A549 (cell line): ENCODE data around the gene SMARCAL1.
A peak's percentile ranks its signal among the peaks of the same experiment; 100 is the strongest.

Experiments
- CHD2 ChIP-seq: fragments of 150-350 bp; IDR thresholded peaks from 2 replicates; pipeline ENCODE4 v1.6.1; 2014; ENCODE audit warnings: low read length; ENCODE audit not compliant: partially characterized antibody
- CTCF ChIP-seq: fragments of >200 bp; sonication (Bioruptor Twin); formaldehyde crosslinking; IDR thresholded peaks from 3 replicates; pipeline ENCODE4 v1.5.1; 2016
- EP300 ChIP-seq, 2 experiments: fragments of >200 bp; sonication (Bioruptor Twin); formaldehyde crosslinking; IDR thresholded peaks; 2 replicates in 1 of 2; 3 replicates in 1 of 2; pipeline ENCODE4 v1.6.1; 2016 to 2017
- ESRRA ChIP-seq: fragments of 150-350 bp; IDR thresholded peaks from 2 replicates; pipeline ENCODE4 v1.6.1; 2014; ENCODE audit warnings: mild to moderate bottlenecking, low read length, borderline replicate concordance
- HMGXB4 ChIP-seq: fragments of 250-450 bp; sonication (Bioruptor Pico); IDR thresholded peaks from 2 replicates; pipeline ENCODE4 v1.5.0; 2021; ENCODE audit warnings: mild to moderate bottlenecking, moderate library complexity, borderline replicate concordance
- JUN ChIP-seq, 2 experiments: fragments of >200 bp; sonication (Bioruptor Twin); formaldehyde crosslinking; IDR thresholded peaks; 2 replicates in 1 of 2; 3 replicates in 1 of 2; pipeline ENCODE4 v1.6.1; 2016 to 2017
- NFE2L2 ChIP-seq: fragments of 150-350 bp; conservative IDR thresholded peaks from 2 replicates; pipeline ENCODE4 v1.6.1; 2014; ENCODE audit warnings: low read length
- POLR2A ChIP-seq: IDR thresholded peaks from 2 replicates; pipeline ENCODE4 v1.6.1; 2012; ENCODE audit warnings: mild to moderate bottlenecking, low read length
- POLR2AphosphoS2 ChIP-seq: conservative IDR thresholded peaks from 2 replicates; pipeline ENCODE4 v1.6.1; 2012; ENCODE audit warnings: low read length, improper control_type of control experiment, inconsistent platforms
- RAD21 ChIP-seq, 2 experiments: fragments of >200 bp in 1 of 2; sonication (Bioruptor Twin) in 1 of 2; formaldehyde crosslinking in 1 of 2; IDR thresholded peaks in 1 of 2; conservative IDR thresholded peaks in 1 of 2; 2 replicates in 1 of 2; 3 replicates in 1 of 2; pipeline ENCODE4 v1.6.1; 2012 to 2018; ENCODE audit warnings: inconsistent platforms in 1 of 2
- REST ChIP-seq: fragments of 200-600 bp; sonication (generic); IDR thresholded peaks from 2 replicates; pipeline ENCODE4 v1.6.1; 2016; ENCODE audit warnings: antibody characterized with exemption, mild to moderate bottlenecking, moderate library complexity
- RFX5 ChIP-seq: fragments of 450-650 bp; IDR thresholded peaks from 2 replicates; pipeline ENCODE4 v1.7.1; 2014; ENCODE audit warnings: antibody characterized with exemption, mild to moderate bottlenecking, moderate library complexity
- USF2 ChIP-seq: fragments of 450-650 bp; IDR thresholded peaks from 2 replicates; pipeline ENCODE4 v1.6.1; 2014; ENCODE audit warnings: antibody characterized with exemption
- ZFP36 ChIP-seq: fragments of 450-650 bp; IDR thresholded peaks from 2 replicates; pipeline ENCODE4 v1.6.1; 2014; ENCODE audit warnings: borderline replicate concordance; ENCODE audit not compliant: partially characterized antibody

GRCh38 chr2:216519154-216519762 lies 107.0 kb downstream of the SMARCAL1 start:
- TF ChIP-seq CTCF (peak; percentile 82), EP300 (IDR thresholded peaks at IDR 0.05) (no peak), NFE2L2 (no peak), POLR2AphosphoS2 (no peak), CHD2 (no peak), POLR2A (no peak), ZFP36 (no peak), HMGXB4 (no peak), RFX5 (no peak), JUN (IDR thresholded peaks at IDR 0.05) (no peak), USF2 (no peak), REST (no peak), ESRRA (no peak), RAD21 (conservative IDR thresholded peaks at IDR 0.05 in 1 of 2, IDR thresholded peaks at IDR 0.05 in 1 of 2) (peak; percentile 73 to 74)
